HUES64 (cell line): ENCODE results near the gene RASGRF2.

Experiments
- H3K27ac ChIP-seq: 2 replicates; pipeline ENCODE4 v1.7.0; 2013; ENCODE audit warnings: low read depth, low read length, inconsistent platforms
- H3K27me3 ChIP-seq: 2 replicates; pipeline ENCODE4 v1.6.1; 2013; ENCODE audit warnings: mild to moderate bottlenecking, low read length; ENCODE audit not compliant: insufficient read depth
- H3K36me3 ChIP-seq: 2 replicates; pipeline ENCODE4 v1.6.1; 2013; ENCODE audit warnings: mild to moderate bottlenecking, low read length; ENCODE audit not compliant: insufficient read depth
- H3K4me1 ChIP-seq: 2 replicates; pipeline ENCODE4 v1.6.1; 2013; ENCODE audit warnings: mild to moderate bottlenecking, low read length, moderate library complexity; ENCODE audit not compliant: insufficient read depth
- H3K4me3 ChIP-seq: 2 replicates; pipeline ENCODE4 v1.5.1; 2013; ENCODE audit warnings: mild to moderate bottlenecking, low read length, moderate library complexity
- H3K9ac ChIP-seq: 2 replicates; pipeline ENCODE4 v1.6.1; 2013; ENCODE audit warnings: mild to moderate bottlenecking, low read depth, low read length
- H3K9me3 ChIP-seq: 2 replicates; pipeline ENCODE4 v1.6.1; 2013; ENCODE audit warnings: low read depth, low read length; ENCODE audit not compliant: insufficient read depth
- WGBS: fragments of 150-250, 120-280 bp; methylation state at CpG from one replicate; pipeline ENCODE4 v1.1.7; 2013; ENCODE audit warnings: missing lambda C conversion rate; 5-methylcytosine and 5-hydroxymethylcytosine counted together

The RASGRF2 gene

GRCh38 chr5:81232464-81233079 is 272.4 kb downstream of the RASGRF2 start:
- Histone ChIP-seq H3K4me3 (peak overlapping the region; percentile 65), H3K9ac (no peak overlapping the region), H3K9me3 (no peaks in the 10 kb centered on the region), H3K36me3 (0 out of 2 replicates have a peak, but pooled peaks cover 4% of the 10 kb centered on the region), H3K27ac (no peak overlapping the region), H3K27me3 (no peaks in the 10 kb centered on the region), H3K4me1 (peaks cover 19% of the 10 kb centered on the region)
- WGBS: 89% methylated on average over 12 of the region's 12 CpGs

GRCh38 chr5:81233080-81233634 is 273.0 kb downstream of the RASGRF2 start, which contains the start of gene CKMT2:
TSS of gene CKMT2 (plus strand) at chr5:81233322. CDS start at chr5:81251133, 17,811 bp downstream.
- Histone ChIP-seq H3K4me1 (peaks cover 19% of the 10 kb centered on the region), H3K27me3 (no peaks in the 10 kb centered on the region), H3K4me3 (peak within 1 kb of the TSS; percentile 65), H3K9me3 (no peaks in the 10 kb centered on the region), H3K36me3 (0 out of 2 replicates have a peak, but pooled peaks cover 4% of the 10 kb centered on the region), H3K9ac (peak within 1 kb of the TSS; percentile 67), H3K27ac (peak within 1 kb of the TSS; percentile 58; the same call in 1 of the 2 replicates)
- 4% methylated on average over 28 of the region's 28 CpGs for WGBS

- H3K27me3 ChIP-seq: no peaks in the 10 kb centered on the region
- H3K9me3 ChIP-seq: no peaks in the 10 kb centered on the region
- 73% methylated on average over 7 of the region's 7 CpGs for WGBS
- peaks cover 19% of the 10 kb centered on the region for H3K4me1 ChIP-seq
- H3K27ac ChIP-seq: peak overlapping the region; percentile 18; the same call in 1 of the 2 replicates
- 0 out of 2 replicates have a peak, but pooled peaks cover 4% of the 10 kb centered on the region for H3K36me3 ChIP-seq
- H3K9ac ChIP-seq: no peak overlapping the region
- no peak overlapping the region for H3K4me3 ChIP-seq
These were observed 274.1 kb downstream of the RASGRF2 start for GRCh38 chr5:81234299-81234698.

GRCh38 chr5:81234801-81235200 is 274.6 kb downstream of the RASGRF2 start:
- no peak overlapping the region for H3K9ac ChIP-seq
- H3K4me1 ChIP-seq: peaks cover 19% of the 10 kb centered on the region
- no peak overlapping the region for H3K4me3 ChIP-seq
- 80% methylated on average over 3 of the region's 3 CpGs for WGBS
- H3K36me3 ChIP-seq: 0 out of 2 replicates have a peak, but pooled peaks cover 4% of the 10 kb centered on the region
- H3K27me3 ChIP-seq: no peaks in the 10 kb centered on the region
- no peaks in the 10 kb centered on the region for H3K9me3 ChIP-seq
- H3K27ac ChIP-seq: no peak overlapping the region

GRCh38 chr5:81235287-81236072 is 275.3 kb downstream of the RASGRF2 start:
- no peaks in the 10 kb centered on the region for H3K27me3 ChIP-seq
- no peaks in the 10 kb centered on the region for H3K9me3 ChIP-seq
- 87% methylated on average over 10 of the region's 10 CpGs for WGBS
- no peak overlapping the region for H3K4me3 ChIP-seq
- no peak overlapping the region for H3K27ac ChIP-seq
- no peak overlapping the region for H3K9ac ChIP-seq
- H3K36me3 ChIP-seq: 0 out of 2 replicates have a peak, but pooled peaks cover 4% of the 10 kb centered on the region
- H3K4me1 ChIP-seq: peaks cover 19% of the 10 kb centered on the region

- Histone ChIP-seq H3K9ac (no peak overlapping the region), H3K36me3 (0 out of 2 replicates have a peak, but pooled peaks cover 4% of the 10 kb centered on the region), H3K4me1 (peaks cover 20% of the 10 kb centered on the region), H3K4me3 (no peak overlapping the region), H3K27ac (no peak overlapping the region), H3K9me3 (no peaks in the 10 kb centered on the region), H3K27me3 (no peaks in the 10 kb centered on the region)
- 92% methylated on average over 4 of the region's 4 CpGs for WGBS
These were observed 278.3 kb downstream of the RASGRF2 start for GRCh38 chr5:81238460-81238859.

GRCh38 chr5:81239613-81240012 is 279.4 kb downstream of the RASGRF2 start:
- Histone ChIP-seq H3K4me1 (peaks cover 8% of the 10 kb centered on the region), H3K4me3 (no peak overlapping the region), H3K9me3 (no peaks in the 10 kb centered on the region), H3K36me3 (0 out of 2 replicates have a peak, but pooled peaks cover 4% of the 10 kb centered on the region), H3K27me3 (no peaks in the 10 kb centered on the region), H3K9ac (no peak overlapping the region), H3K27ac (no peak overlapping the region)
- WGBS: 87% methylated on average over 5 of the region's 5 CpGs

GRCh38 chr5:81241001-81241400 is 280.8 kb downstream of the RASGRF2 start:
- no peak overlapping the region for H3K4me3 ChIP-seq
- 0 out of 2 replicates have a peak, but pooled peaks cover 5% of the 10 kb centered on the region for H3K36me3 ChIP-seq
- H3K4me1 ChIP-seq: peaks cover 16% of the 10 kb centered on the region
- WGBS: 67% methylated on average over 5 of the region's 5 CpGs
- H3K27ac ChIP-seq: no peak overlapping the region
- no peaks in the 10 kb centered on the region for H3K9me3 ChIP-seq
- no peaks in the 10 kb centered on the region for H3K27me3 ChIP-seq
- no peak overlapping the region; the same call in 1 of the 2 replicates for H3K9ac ChIP-seq

- Histone ChIP-seq H3K36me3 (0 out of 2 replicates have a peak, but pooled peaks cover 5% of the 10 kb centered on the region), H3K4me1 (peaks cover 27% of the 10 kb centered on the region), H3K9me3 (no peaks in the 10 kb centered on the region), H3K4me3 (no peak overlapping the region), H3K9ac (no peak overlapping the region), H3K27me3 (no peaks in the 10 kb centered on the region), H3K27ac (no peak overlapping the region)
- WGBS: 90% methylated on average over 8 of the region's 8 CpGs
These were observed 281.9 kb downstream of the RASGRF2 start for GRCh38 chr5:81241961-81242648.

- 96% methylated on average over 4 of the region's 4 CpGs for WGBS
These were observed 282.8 kb downstream of the RASGRF2 start for GRCh38 chr5:81242906-81243436.

More at GRCh38 chr5:81242906-81243436, 282.8 kb downstream of the RASGRF2 start:
- H3K27me3 ChIP-seq: no peaks in the 10 kb centered on the region
- no peak overlapping the region for H3K9ac ChIP-seq
- H3K4me3 ChIP-seq: no peak overlapping the region
- H3K9me3 ChIP-seq: no peaks in the 10 kb centered on the region
- peaks cover 35% of the 10 kb centered on the region for H3K4me1 ChIP-seq
- no peak overlapping the region for H3K27ac ChIP-seq
- 0 out of 2 replicates have a peak, but pooled peaks cover 5% of the 10 kb centered on the region for H3K36me3 ChIP-seq
